Esophagus (tissue), 2 donors: ENCODE data around the gene ITGB8. TPM values are rescaled to one million over a fixed set of nuclear protein-coding genes. Genes with fewer than 3 reads are reported as not detected.

Experiments
- H3K27ac ChIP-seq, 2 donors: one replicate each; pipeline ENCODE4 v1.5.1; 2013; ENCODE audit warnings: low read depth in 2 of 2, mild to moderate bottlenecking in 2 of 2, inconsistent platforms in 1 of 2, low read length in 1 of 2, moderate library complexity in 1 of 2
- H3K27me3 ChIP-seq, 2 donors: one replicate each; pipeline ENCODE4 v1.6.1; 2013; ENCODE audit warnings: low read length in 2 of 2, control low read depth in 1 of 2, mild to moderate bottlenecking in 1 of 2; ENCODE audit not compliant: insufficient read depth in 2 of 2, control insufficient read depth in 1 of 2
- H3K36me3 ChIP-seq, 2 donors: one replicate each; pipeline ENCODE4 v1.6.1; 2013; ENCODE audit warnings: low read length in 1 of 2; ENCODE audit not compliant: control insufficient read depth in 2 of 2, insufficient read depth in 2 of 2
- H3K4me1 ChIP-seq, 2 donors: one replicate each; pipeline ENCODE4 v1.6.1; 2013; ENCODE audit warnings: low read length in 1 of 2; ENCODE audit not compliant: control insufficient read depth in 2 of 2, insufficient read depth in 2 of 2
- H3K4me3 ChIP-seq, 2 donors: one replicate each; pipeline ENCODE4 v1.5.1; 2013; ENCODE audit warnings: low read length in 2 of 2, mild to moderate bottlenecking in 2 of 2, low read depth in 1 of 2, moderate library complexity in 1 of 2
- H3K9me3 ChIP-seq, 2 donors: one replicate each; pipeline ENCODE4 v1.6.1; 2013; ENCODE audit warnings: mild to moderate bottlenecking in 2 of 2, low read depth in 1 of 2, low read length in 1 of 2, moderate library complexity in 1 of 2; ENCODE audit not compliant: control insufficient read depth in 2 of 2, insufficient read depth in 1 of 2
- WGBS, 2 donors: extraction: QIAGEN DNeasy Blood & Tissue Kit; methylation state at CpG; one replicate each; pipeline ENCODE4 v1.1.7; 2013; 5-methylcytosine and 5-hydroxymethylcytosine counted together
- polyA plus RNA-seq, 2 donors: library from polyadenylated mRNA; stranded (reverse); fragments of 200-250 nt; gene quantifications; one replicate each; pipeline ENCODE4 v1.2.3, GENCODE V29; 2013
- donor health status: healthy with polysubstance abuse.
- donor health status: Bipolar disorder and iron deficiency.

ITGB8 gene
- polyA plus RNA-seq, 2 donors, result 4.2 to 5.0 TPM

DNA sequence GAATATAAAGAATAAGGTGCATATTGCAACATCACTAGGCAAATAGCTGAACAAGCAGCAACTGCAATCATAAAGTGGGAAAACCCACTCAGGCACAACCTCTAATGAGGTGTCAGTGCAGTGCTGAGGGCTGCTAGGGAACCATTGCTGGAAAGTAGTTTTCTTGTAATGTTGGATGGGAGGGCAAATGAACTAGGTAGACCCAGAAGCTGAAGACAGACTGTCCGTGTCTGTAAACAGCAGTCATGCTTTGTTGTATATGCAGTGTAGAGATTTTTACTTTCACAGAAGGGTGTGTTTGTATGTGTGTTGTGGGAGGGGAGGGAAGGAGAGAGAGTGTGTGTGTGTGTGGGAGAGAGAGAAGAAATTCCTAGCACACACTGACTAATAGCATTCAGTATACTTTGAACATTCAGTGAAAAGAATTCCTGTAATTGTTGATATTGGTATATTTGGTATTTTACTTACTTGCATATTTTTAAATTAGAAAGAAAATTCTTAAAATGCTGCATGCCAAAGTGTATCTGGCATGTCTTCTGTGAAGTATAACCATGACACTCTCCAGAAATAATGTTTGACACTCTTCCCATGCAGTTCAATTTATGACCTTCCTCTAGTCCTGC, 28.8 kb downstream of the ITGB8 start:
- H3K27ac ChIP-seq, result no peak overlapping the region
- H3K27me3 ChIP-seq, result no peaks in the 10 kb centered on the region
- no peaks in the 10 kb centered on the region for H3K9me3 ChIP-seq
- WGBS, 2 donors, result 54 to 72% methylated on average over 1 of the region's 1 CpG
- H3K4me3 ChIP-seq, result no peak overlapping the region
- peaks cover 2 to 4% of the 10 kb centered on the region in 2 donors for H3K4me1 ChIP-seq
- no peaks in the 10 kb centered on the region for H3K36me3 ChIP-seq

GRCh38 chr7:20362574-20363253, 32.0 kb downstream of the ITGB8 start:
- no peaks in the 10 kb centered on the region for H3K27me3 ChIP-seq
- H3K9me3 ChIP-seq, result no peaks in the 10 kb centered on the region
- H3K4me3 ChIP-seq, result no peak overlapping the region
- H3K27ac ChIP-seq, result no peak overlapping the region
- H3K36me3 ChIP-seq, result peaks cover 0 to 3% of the 10 kb centered on the region in 2 donors
- no peaks in the 10 kb centered on the region for H3K4me1 ChIP-seq
- WGBS, 2 donors, result 60 to 79% methylated on average over 2 of the region's 2 CpGs

GRCh38 chr7:20364571-20365196, 34.0 kb downstream of the ITGB8 start:
- 78 to 85% methylated on average over 4 of the region's 4 CpGs for WGBS, 2 donors

DNA sequence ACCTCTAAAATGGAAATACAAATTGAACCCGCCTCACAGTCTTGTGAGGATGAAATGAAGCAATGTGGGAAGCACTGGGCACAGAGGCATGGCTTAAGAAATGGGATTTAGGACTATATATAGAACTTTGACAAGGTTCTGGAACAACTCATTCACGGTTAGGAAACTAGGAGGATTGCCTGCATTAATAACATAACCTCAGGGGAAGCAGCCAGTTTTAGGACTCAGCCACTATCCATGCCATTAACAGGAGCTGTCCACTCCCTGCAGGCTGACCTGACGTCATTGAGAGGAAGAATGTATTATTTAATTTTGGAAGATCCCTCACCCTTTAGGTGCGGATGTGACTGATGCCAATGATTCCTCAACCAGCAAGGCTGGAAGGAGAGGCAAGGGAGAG, 34.8 kb downstream of the ITGB8 start:
- Histone ChIP-seq H3K4me3 (no peak overlapping the region), H3K27ac (no peak overlapping the region), H3K27me3 (no peaks in the 10 kb centered on the region), H3K4me1 (no peaks in the 10 kb centered on the region), H3K36me3 (peaks cover 0 to 3% of the 10 kb centered on the region in 2 donors), H3K9me3 (no peaks in the 10 kb centered on the region)
- 69 to 79% methylated on average over 4 of the region's 4 CpGs for WGBS, 2 donors

More at GRCh38 chr7:20364571-20365196, 34.0 kb downstream of the ITGB8 start:
- no peak overlapping the region for H3K4me3 ChIP-seq
- H3K9me3 ChIP-seq, result no peaks in the 10 kb centered on the region
- peaks cover 0 to 3% of the 10 kb centered on the region in 2 donors for H3K36me3 ChIP-seq
- no peaks in the 10 kb centered on the region for H3K27me3 ChIP-seq
- no peaks in the 10 kb centered on the region for H3K4me1 ChIP-seq
- H3K27ac ChIP-seq, result no peak overlapping the region

GRCh38 chr7:20374399-20374798, 43.7 kb downstream of the ITGB8 start:
- Histone ChIP-seq H3K4me1 (no peaks in the 10 kb centered on the region), H3K4me3 (no peak overlapping the region), H3K9me3 (no peaks in the 10 kb centered on the region), H3K36me3 (peaks cover 2 to 3% of the 10 kb centered on the region in 2 donors), H3K27ac (no peak overlapping the region), H3K27me3 (no peaks in the 10 kb centered on the region)
- 83 to 90% methylated on average over 1 of the region's 1 CpG for WGBS, 2 donors

- peaks cover 0 to 3% of the 10 kb centered on the region in 2 donors for H3K36me3 ChIP-seq
- WGBS, 2 donors, result 88 to 91% methylated on average over 6 of the region's 6 CpGs
- H3K4me3 ChIP-seq, result no peak overlapping the region
- H3K27me3 ChIP-seq, result no peaks in the 10 kb centered on the region
- H3K9me3 ChIP-seq, result no peaks in the 10 kb centered on the region
- no peaks in the 10 kb centered on the region for H3K4me1 ChIP-seq
- H3K27ac ChIP-seq, result no peak overlapping the region
Measured at GRCh38 chr7:20376796-20377195, 46.1 kb downstream of the ITGB8 start.

DNA sequence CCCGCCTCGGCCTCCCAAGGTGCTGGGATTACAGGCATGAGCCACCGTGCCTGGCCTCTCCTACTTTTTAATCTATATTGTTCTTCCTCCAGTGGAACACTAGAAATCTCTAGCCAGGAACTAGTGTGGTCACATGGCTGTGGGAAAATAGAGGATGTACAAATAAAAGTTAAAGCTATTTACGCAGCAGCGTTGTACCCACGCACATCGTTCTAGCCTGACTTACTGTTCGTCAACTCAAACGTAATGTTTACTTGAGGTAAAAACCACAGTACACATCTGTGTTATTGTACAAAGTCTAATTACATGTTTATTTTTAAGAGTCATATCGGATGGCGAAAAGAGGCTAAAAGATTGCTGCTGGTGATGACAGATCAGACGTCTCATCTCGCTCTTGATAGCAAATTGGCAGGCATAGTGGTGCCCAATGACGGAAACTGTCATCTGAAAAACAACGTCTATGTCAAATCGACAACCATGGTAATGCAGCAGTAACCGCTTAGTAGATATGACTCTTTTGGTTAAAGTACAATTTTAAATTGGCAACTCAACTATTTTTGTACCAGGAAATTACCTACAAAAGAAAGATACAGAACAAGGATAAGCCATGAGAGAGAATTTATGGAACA, 50.8 kb downstream of the ITGB8 start:
- 85 to 95% methylated on average over 17 of the region's 17 CpGs for WGBS, 2 donors
- no peaks in the 10 kb centered on the region for H3K4me1 ChIP-seq
- H3K27me3 ChIP-seq, result no peaks in the 10 kb centered on the region
- H3K27ac ChIP-seq, result no peak overlapping the region
- no peaks in the 10 kb centered on the region for H3K9me3 ChIP-seq
- no peaks in the 10 kb centered on the region for H3K36me3 ChIP-seq
- H3K4me3 ChIP-seq, result no peak overlapping the region

GRCh38 chr7:20383351-20383750, 52.7 kb downstream of the ITGB8 start:
- H3K36me3 ChIP-seq, result no peaks in the 10 kb centered on the region
- H3K27ac ChIP-seq, result no peak overlapping the region
- no peaks in the 10 kb centered on the region for H3K4me1 ChIP-seq

GRCh38 chr7:20385126-20385525, 54.4 kb downstream of the ITGB8 start:
- H3K4me3 ChIP-seq, result no peak overlapping the region
- no peak overlapping the region for H3K27ac ChIP-seq
- H3K36me3 ChIP-seq, result no peaks in the 10 kb centered on the region
- no peaks in the 10 kb centered on the region for H3K4me1 ChIP-seq
- no peaks in the 10 kb centered on the region for H3K9me3 ChIP-seq
- WGBS, 2 donors, result 44 to 47% methylated on average over 1 of the region's 1 CpG
- H3K27me3 ChIP-seq, result no peaks in the 10 kb centered on the region

More at GRCh38 chr7:20383351-20383750, 52.7 kb downstream of the ITGB8 start:
- no peaks in the 10 kb centered on the region for H3K9me3 ChIP-seq
- H3K27me3 ChIP-seq, result no peaks in the 10 kb centered on the region
- no peak overlapping the region for H3K4me3 ChIP-seq
